Loucy (cell line): ENCODE measurements around the gene SELENOS.
"Not testable (repeated sequence)": the region's sequence is repeated elsewhere in the genome, so short reads cannot be mapped to it uniquely, and the experiment has no call there.

Experiments
- H2AFZ ChIP-seq: fragments of 200-600 bp; sonication (generic); 2 replicates; pipeline ENCODE4 v1.6.0; 2016; ENCODE audit warnings: antibody characterized with exemption, mild to moderate bottlenecking, low read length, moderate library complexity
- H3F3A ChIP-seq: fragments of 200-600 bp; 2 replicates; pipeline ENCODE4 v1.6.0; 2016; ENCODE audit warnings: antibody characterized with exemption, low read depth, mild to moderate bottlenecking
- H3K27me3 ChIP-seq: fragments of 200-600 bp; sonication (generic); 2 replicates; pipeline ENCODE4 v1.6.1; 2014; ENCODE audit warnings: low read length, mild to moderate bottlenecking; ENCODE audit not compliant: insufficient read depth, poor library complexity, severe bottlenecking
- H3K36me3 ChIP-seq: fragments of 200-600 bp; sonication (generic); 2 replicates; pipeline ENCODE4 v1.6.1; 2016; ENCODE audit warnings: low read length; ENCODE audit not compliant: insufficient read depth
- H3K4me1 ChIP-seq: fragments of 200-600 bp; sonication (generic); 2 replicates; pipeline ENCODE4 v1.5.1; 2014; ENCODE audit warnings: low read length, mild to moderate bottlenecking; ENCODE audit not compliant: insufficient read depth, poor library complexity, severe bottlenecking
- H3K4me2 ChIP-seq: fragments of 200-600 bp; sonication (generic); 2 replicates; pipeline ENCODE4 v1.6.0; 2014; ENCODE audit warnings: antibody characterized with exemption, low read length, low read depth, mild to moderate bottlenecking; ENCODE audit not compliant: poor library complexity, severe bottlenecking
- H3K4me3 ChIP-seq: fragments of 200-600 bp; sonication (generic); 2 replicates; pipeline ENCODE4 v1.5.1; 2014; ENCODE audit warnings: low read length, mild to moderate bottlenecking, mixed read lengths; ENCODE audit not compliant: poor library complexity, severe bottlenecking
- H3K79me2 ChIP-seq: fragments of 200-600 bp; sonication (generic); 2 replicates; pipeline ENCODE4 v1.6.1; 2014; ENCODE audit warnings: low read length; ENCODE audit not compliant: insufficient read depth
- H3K9ac ChIP-seq: fragments of 200-600 bp; sonication (generic); 2 replicates; pipeline ENCODE4 v1.6.0; 2014; ENCODE audit warnings: mild to moderate bottlenecking, low read depth, low read length, moderate library complexity; ENCODE audit not compliant: poor library complexity, severe bottlenecking
- H3K9me2 ChIP-seq: fragments of 200-600 bp; sonication (generic); replicated peaks from 2 replicates; pipeline ENCODE4 v1.6.1; 2016; ENCODE audit warnings: low read depth, low read length, mixed read lengths
- H3K9me3 ChIP-seq: fragments of 200-600 bp; sonication (generic); 2 replicates; pipeline ENCODE4 v1.6.1; 2014; ENCODE audit warnings: mild to moderate bottlenecking, antibody characterized with exemption, low read length, low read depth; ENCODE audit not compliant: insufficient read depth
- H4K20me1 ChIP-seq: fragments of 200-600 bp; sonication (generic); 2 replicates; pipeline ENCODE4 v1.6.0; 2014; ENCODE audit warnings: antibody characterized with exemption, low read length, mild to moderate bottlenecking; ENCODE audit not compliant: insufficient read depth, poor library complexity, severe bottlenecking
- EZH2phosphoT487 ChIP-seq: fragments of 200-600 bp; IDR thresholded peaks from 2 replicates; pipeline ENCODE4 v1.6.1; 2018; ENCODE audit warnings: antibody characterized with exemption, mild to moderate bottlenecking, moderate library complexity, borderline replicate concordance
- TF ChIP-seq, protein P1 (sequence below): fragments of 200-600 bp; sonication (generic); conservative IDR thresholded peaks from 2 replicates; pipeline ENCODE4 v1.5.1; 2014; ENCODE audit warnings: mild to moderate bottlenecking, antibody characterized with exemption, low read length

Gene SELENOS

DNA sequence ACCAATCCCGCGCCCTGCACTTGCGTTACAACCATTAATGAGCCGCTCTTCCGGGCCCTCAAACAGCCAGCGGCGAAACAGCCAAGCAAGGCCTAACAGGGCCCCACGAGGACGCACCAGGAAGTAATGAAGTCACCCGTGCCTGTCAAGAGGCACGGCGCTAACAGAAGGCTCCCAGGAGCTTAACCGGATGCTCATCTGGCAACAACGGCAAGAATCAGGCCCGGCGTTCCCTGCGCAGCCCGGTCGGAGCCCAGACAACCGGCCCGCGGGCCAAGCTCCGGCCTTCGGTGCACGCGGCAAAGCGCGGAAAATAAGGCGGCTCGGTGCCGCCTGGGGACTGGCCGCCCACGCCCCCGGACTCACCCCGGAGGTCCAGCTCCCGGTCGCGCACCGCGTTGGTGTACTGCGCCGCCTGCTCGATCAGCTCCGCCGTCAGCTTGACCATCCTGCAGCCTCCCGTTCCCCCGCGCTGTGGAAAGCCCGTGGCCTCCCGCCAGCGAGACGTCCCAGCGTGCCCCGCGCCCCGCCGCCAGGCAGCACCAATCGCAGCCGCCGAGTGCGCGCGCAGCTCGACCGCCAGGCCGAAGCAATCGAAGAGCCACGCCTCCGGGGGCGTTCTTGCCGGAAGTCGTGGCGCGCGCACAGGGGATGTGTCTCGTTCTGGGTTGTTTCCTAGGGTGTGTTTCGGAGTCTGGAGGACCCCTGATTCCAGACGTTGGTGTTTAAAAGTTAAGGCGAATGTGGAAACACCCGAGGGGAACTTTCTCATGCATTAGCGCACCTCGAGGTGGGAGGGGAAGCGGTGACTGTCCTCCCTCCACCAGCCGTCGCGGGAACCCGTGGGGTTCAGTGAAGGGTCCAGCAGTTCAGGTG is 17.7 kb upstream of the SELENOS start, which contains the start of gene SNRPA1:
Gene SNRPA1, minus strand, starts transcription at position 518 of the 876 bp plus-strand sequence. Its CDS starts 70 bp downstream, at position 448.
- H3K9ac ChIP-seq = peak within 1 kb of the TSS; percentile 92
- H3K4me3 ChIP-seq = peak within 1 kb of the TSS; percentile 97
- H3K79me2 ChIP-seq = peaks cover 55% of the 10 kb centered on the region
- no peaks in the 10 kb centered on the region for H3K27me3 ChIP-seq
- peaks cover 44% of the 10 kb centered on the region for H4K20me1 ChIP-seq
- H3K4me1 ChIP-seq = peaks cover 39% of the 10 kb centered on the region
- peaks cover 7% of the 10 kb centered on the region; the same call in 1 of the 2 replicates for H3F3A ChIP-seq
- no peaks in the 10 kb centered on the region; the same call in 1 of the 2 replicates for H3K36me3 ChIP-seq
- TF ChIP-seq, protein P1, sequence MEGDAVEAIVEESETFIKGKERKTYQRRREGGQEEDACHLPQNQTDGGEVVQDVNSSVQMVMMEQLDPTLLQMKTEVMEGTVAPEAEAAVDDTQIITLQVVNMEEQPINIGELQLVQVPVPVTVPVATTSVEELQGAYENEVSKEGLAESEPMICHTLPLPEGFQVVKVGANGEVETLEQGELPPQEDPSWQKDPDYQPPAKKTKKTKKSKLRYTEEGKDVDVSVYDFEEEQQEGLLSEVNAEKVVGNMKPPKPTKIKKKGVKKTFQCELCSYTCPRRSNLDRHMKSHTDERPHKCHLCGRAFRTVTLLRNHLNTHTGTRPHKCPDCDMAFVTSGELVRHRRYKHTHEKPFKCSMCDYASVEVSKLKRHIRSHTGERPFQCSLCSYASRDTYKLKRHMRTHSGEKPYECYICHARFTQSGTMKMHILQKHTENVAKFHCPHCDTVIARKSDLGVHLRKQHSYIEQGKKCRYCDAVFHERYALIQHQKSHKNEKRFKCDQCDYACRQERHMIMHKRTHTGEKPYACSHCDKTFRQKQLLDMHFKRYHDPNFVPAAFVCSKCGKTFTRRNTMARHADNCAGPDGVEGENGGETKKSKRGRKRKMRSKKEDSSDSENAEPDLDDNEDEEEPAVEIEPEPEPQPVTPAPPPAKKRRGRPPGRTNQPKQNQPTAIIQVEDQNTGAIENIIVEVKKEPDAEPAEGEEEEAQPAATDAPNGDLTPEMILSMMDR = no peak
- no peak for TF ChIP-seq EZH2phosphoT487
- H3K4me2 ChIP-seq = peak within 1 kb of the TSS; percentile 100
- H3K9me3 ChIP-seq = no peaks in the 10 kb centered on the region
- no peaks in the 10 kb centered on the region for H3K9me2 ChIP-seq
- H2AFZ ChIP-seq = peak within 1 kb of the TSS; percentile 86

DNA sequence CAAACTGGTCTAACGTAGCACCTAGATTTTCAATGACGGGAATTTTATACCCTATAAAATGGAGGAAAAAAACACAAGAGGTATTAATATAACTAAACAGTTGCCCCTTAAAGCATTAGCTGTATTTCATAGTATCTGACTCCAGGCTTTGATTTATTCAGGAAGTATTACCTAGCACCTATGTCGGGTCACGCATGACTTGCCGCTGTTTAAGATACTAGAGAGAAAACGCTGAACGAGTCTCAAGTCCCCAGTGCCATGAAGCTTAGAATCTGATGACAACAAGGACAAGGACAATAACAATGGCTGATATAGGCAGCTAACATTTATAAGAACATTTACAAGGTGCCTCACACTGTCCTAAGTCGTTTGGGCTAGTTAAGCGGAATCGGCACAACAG is 15.8 kb upstream of the SELENOS start:
- no peaks in the 10 kb centered on the region for H3K9me3 ChIP-seq
- H3K79me2 ChIP-seq = peaks cover 73% of the 10 kb centered on the region
- H2AFZ ChIP-seq = no peak overlapping the region
- H3K9ac ChIP-seq = peak overlapping the region; percentile 92
- no peaks in the 10 kb centered on the region for H3K27me3 ChIP-seq
- peak overlapping the region; percentile 97 for H3K4me3 ChIP-seq
- H3K36me3 ChIP-seq = peaks cover 11% of the 10 kb centered on the region
- TF ChIP-seq EZH2phosphoT487 = no peak
- TF ChIP-seq, protein P1 = no peak
- H3K4me2 ChIP-seq = peak overlapping the region; percentile 100
- H4K20me1 ChIP-seq = peaks cover 61% of the 10 kb centered on the region
- H3F3A ChIP-seq = peaks cover 7% of the 10 kb centered on the region; the same call in 1 of the 2 replicates
- no peaks in the 10 kb centered on the region for H3K9me2 ChIP-seq
- peaks cover 39% of the 10 kb centered on the region for H3K4me1 ChIP-seq

DNA sequence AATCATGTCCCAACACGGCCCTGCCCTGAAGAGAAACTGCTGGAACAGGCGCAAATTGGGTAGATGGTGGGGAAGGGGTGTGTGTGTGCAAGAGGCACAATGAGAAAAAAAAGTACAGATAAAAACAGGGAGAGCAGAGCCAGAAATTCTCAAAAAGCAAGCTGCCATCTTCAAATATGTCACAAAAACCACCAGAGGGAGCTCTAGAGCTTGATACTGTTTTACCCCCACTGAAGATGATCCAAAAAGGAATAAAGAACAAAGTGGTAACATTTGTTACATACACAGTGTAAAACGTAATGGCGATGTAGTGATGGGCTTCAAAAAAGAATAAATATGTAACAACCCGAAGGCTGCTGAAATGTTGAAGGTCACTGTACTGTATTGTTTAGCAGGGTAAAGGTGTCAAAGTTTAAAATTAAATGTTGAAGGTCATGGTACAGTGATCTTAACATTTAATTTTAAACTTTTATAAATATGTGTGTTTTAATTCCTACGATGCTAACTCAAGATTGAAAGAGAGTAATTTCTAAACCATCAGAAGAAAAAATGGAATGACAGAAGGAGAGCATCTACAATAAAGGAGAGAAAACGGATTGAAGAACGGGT is 11.7 kb upstream of the SELENOS start:
- Histone ChIP-seq H3K9ac (no peak overlapping the region), H4K20me1 (peaks cover 88% of the 10 kb centered on the region), H3F3A (0 out of 2 replicates have a peak, but pooled peaks cover 2% of the 10 kb centered on the region), H3K9me2 (no peaks in the 10 kb centered on the region), H3K9me3 (no peaks in the 10 kb centered on the region), H3K4me1 (peaks cover 32% of the 10 kb centered on the region), H2AFZ (no peak overlapping the region), H3K4me2 (peak overlapping the region; percentile 30), H3K4me3 (no peak overlapping the region), H3K36me3 (peaks cover 51% of the 10 kb centered on the region), H3K79me2 (peaks cover 89% of the 10 kb centered on the region), H3K27me3 (no peaks in the 10 kb centered on the region)
- no peak for TF ChIP-seq EZH2phosphoT487
- TF ChIP-seq, protein P1 = peak; percentile 80

DNA sequence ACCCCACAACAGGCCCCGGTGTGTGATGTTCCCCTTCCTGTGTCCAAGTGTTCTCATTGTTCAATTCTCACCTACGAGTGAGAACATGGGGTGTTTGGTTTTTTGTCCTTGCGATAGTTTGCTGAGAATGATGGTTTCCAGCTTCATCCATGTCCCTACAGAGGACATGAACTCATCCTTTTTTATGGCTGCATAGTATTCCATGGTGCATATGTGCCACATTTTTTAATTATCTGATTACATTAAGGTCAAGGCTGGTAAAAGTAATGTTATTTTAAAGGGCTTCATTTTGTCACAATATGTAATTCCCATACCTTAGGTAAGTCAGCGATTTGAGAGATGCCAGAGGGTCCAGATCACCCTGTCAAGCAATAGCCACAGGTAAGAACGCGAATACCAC is 10.1 kb upstream of the SELENOS start:
- not testable (repeated sequence) for H3F3A ChIP-seq, H3K4me3 ChIP-seq, H3K9me3 ChIP-seq, H2AFZ ChIP-seq, H3K9me2 ChIP-seq, H3K4me2 ChIP-seq, H3K27me3 ChIP-seq, H3K9ac ChIP-seq
- Histone ChIP-seq H3K36me3 (peaks cover 68% of the 10 kb centered on the region), H3K4me1 (peaks cover 20% of the 10 kb centered on the region), H4K20me1 (peaks cover 71% of the 10 kb centered on the region), H3K79me2 (peaks cover 72% of the 10 kb centered on the region)
